Hepatic stellate cell (primary cell): Measurements from ENCODE around the gene SUPT4H1.

Experiments
- DNase-seq: peaks from one replicate; pipeline ENCODE4 v3.0.0; 2011; ENCODE audit warnings: low spot score

The SUPT4H1 gene

DNA sequence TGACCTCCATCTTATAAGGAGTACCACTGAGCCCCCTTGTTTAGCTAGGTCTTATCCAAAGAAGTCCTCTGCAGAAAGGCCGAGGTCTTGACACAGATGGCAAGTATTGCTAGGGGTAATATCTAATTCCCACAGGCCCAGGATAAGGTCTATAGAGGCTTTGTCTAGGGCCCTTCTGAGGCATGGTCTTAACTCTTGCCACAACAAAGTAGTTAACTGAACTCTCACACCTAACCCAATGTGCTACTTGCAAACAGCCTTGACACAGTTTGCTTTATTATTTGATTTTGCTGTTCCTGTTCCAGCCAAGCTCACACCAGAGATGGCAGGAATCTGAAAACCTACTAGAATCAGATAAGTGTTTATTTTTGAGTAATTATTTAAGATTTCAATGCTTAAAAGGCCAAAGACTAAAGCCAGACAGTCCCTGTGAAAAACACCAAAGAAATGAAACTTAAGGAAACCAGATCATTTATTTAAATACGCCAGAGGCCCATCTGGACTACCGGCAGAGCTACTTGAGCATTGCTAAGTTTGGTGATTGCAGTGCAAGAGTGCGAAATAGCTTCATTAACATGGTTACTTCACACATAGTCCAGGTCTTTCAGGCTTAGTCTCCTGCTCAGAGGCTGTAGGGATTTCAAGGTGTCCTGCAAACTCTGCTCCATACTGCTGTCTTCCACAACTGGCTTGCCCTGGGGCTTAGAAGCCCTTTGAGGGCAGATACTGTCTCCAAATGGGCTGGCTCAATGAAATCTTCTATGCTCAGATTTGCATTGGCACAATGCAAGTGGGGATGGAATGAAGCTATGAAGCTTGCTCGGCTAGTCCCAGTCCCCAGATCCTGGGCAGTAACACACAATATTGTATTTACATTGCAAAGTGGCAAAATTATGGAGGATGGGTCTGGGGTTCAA is 28.5 kb upstream of the SUPT4H1 start:
- no peak for DNase-seq

GRCh38 chr17:58379511-58379824 is 27.5 kb upstream of the SUPT4H1 start:
- no peak for DNase-seq

DNA sequence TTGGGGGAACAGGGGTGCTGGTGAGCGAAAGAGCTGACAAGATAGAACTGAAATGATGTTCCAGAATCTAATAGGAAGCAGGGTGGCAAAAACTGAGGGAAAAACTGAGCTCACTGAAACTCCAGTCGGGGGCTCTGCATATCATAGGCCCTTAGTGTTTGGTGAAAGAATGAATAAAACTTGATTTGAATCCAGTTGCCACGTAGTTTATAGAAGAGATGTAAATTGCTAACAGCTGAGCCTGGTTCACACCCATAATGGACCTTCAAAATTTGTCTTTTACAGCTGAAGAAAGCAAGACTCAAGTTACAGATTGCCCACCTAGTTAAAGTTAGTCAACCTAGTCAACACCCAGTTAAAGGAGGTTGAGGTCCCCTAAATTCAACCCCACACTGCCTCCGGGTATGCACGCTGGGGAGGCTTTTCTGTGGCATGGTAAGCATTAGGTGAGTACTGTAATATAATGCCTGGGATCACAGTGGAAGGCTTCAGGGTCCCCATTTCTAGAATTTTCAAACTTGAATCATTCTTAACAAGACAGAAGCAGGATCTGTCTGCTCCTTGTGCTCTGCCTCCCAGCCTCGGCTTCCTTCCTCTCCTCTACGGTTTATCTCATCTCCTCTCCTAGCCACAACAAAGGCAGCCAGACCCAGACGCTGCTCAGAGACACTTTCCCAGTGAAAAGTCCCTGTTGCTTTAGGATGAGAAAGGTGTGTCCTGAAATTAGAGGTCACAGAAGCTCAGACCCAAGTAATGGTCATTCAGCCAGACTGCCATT is 26.9 kb upstream of the SUPT4H1 start:
- no peak for DNase-seq

GRCh38 chr17:58377661-58378060 is 25.7 kb upstream of the SUPT4H1 start:
- no peak for DNase-seq

DNA sequence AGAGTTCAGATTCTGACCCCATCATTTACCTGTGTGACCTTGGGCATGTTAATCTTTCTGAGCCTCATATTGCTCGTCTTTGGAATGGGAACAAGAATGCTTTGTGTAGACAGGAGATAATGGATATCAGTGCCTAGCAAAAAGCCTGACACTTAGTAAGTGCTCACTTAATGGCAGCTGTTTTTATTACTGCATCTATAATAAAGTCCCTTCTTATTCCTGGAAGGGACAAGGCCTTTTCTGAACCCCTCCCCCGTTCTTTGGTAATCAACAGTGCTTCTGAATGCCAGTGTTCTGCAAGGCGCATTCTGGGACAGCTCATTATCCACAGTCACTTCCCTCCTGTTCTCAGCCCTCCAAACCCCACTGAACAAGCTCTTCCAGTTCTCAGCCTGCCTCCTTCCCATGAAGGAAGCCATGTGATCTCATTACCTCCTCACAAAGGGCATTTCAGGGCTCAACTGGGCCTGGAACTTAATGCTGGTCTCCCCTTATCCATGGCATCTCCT is 25.1 kb upstream of the SUPT4H1 start:
- DNase-seq: no peak

DNA sequence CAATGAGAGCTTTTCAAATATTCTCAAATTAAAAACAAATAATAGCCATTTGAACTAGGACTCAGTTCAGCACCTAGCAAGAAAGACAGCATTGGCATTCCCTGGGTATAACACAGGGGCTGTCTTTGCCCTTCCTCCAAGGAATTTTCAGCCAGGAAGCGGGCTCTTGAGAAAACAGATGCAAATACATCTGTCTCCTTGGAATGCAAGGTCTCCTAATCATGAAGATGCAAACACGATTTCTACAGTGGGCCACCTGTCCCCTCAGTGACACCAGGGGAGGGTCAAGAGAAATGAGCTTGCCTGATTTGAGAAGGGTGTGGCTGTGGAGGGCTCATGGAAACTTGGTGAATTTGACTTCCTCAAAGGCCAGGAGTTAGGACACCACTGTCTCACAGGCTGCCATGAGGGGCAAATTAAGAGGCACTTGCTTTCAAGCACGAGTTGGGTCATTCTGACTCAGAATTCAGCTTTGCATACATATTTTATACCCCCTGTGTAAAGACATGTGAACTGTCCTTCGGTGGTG is 24.5 kb upstream of the SUPT4H1 start:
- DNase-seq: no peak

DNA sequence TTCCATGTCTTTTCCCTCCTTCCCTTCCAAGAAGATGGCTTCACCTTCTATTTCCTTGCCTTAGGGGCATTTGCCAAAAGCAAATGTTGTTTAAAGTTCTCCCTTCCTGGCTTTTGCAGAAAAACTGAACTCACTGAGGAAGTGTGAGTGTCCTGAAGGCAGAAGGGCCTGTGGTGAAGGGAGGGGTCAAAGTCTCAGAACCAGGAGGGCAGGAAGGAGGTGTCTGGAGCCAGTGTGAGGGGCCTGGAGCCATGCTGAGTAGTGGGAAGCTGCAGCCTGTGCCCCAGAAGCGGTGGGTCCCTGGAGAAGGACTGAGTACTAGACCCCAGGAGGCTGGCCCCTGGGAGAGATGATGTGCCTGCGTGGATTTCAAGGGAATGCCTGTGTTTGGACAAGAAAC is 23.8 kb upstream of the SUPT4H1 start:
- no peak for DNase-seq

DNA sequence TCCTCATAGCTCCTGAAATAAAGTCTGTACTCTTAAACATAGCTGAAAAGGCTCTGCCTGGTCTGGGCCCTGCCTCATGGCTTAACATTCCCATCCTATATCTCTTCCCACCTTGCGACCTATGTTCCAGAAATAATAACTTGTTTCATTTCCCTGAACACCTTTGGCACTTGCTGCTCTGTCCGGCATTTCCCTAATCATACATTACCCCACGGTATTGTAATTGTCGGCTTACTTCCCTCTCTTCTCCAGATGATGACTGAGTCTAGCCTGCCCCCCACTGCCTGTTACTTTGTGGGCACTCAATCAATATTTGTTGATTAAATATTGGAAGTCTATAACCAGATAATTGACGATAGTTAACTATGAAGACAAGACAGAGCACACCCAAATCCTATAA is 23.3 kb upstream of the SUPT4H1 start:
- DNase-seq: no peak

- no peak for DNase-seq
These were observed 21.9 kb upstream of the SUPT4H1 start for GRCh38 chr17:58373923-58374322.

GRCh38 chr17:58373003-58373402 is 21.0 kb upstream of the SUPT4H1 start:
- no peak for DNase-seq

DNA sequence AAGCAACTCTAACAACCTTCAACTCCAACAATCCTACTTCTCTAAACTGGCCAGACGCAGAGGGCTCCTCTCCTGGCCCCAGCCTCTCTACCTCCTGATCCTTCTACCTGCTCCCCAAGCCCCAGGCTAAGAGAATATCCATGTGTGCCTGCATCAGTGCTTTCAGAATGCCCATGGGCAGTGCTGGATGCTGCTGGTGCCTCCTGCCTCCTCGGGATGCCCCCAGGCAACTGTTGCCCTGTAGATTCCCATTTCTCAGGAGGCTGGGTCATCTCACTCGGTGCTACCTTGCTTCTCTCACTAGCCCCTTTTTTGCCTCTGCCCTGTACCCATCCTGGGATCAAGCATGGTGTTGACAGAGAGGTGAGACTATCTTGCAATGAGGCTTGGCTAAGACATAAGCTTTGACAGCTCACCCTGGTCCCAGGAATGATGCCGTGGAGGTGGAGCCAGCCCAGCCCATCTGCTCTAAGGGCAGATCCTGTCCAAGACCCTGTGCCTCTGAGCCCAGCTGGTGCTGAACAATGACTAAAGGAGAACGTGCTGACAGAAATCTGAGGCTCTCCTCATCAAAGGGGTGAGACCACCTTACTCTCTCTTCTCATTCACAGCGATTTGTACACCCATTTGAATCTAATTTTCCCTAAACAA is 19.4 kb upstream of the SUPT4H1 start:
- DNase-seq: no peak

GRCh38 chr17:58370716-58371115 is 18.7 kb upstream of the SUPT4H1 start:
- no peak for DNase-seq

DNA sequence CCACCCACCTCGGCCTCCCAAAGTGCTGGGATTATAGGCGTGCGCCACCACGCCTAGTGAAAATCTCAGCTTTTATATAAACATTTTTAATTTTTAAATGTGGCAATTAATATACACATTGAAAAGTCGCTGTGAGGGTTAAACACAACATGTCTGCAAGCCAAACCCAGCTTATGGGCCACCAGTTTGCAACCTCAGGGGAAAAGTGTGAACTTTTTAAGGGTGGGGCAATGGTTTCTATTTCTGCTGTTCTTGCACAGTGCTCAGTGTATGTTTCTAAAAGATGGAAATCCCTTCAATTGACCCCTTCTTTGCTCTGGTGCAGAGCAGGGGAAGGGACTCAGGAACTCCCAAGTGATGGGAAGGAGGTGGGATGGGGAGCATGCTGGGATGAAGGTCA is 18.3 kb upstream of the SUPT4H1 start:
- no peak for DNase-seq

- DNase-seq: no peak
These were observed 17.4 kb upstream of the SUPT4H1 start for GRCh38 chr17:58369214-58370031.

DNA sequence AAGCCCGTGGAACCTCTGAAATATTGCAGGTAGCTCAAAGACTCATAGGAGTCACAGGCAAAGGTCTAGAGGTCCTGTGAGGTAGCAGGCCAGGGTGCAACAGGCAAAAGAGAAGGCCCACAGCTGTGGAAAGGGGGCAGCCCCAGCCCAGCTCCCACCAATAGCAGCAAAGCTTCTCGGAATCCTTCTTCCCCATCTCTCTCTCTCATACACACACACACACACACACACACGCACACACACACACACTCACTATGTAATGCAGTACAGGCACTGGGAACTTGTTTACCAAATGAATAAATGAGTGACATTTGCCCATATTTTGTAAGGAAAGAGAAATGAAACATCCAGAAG is 16.8 kb upstream of the SUPT4H1 start:
- no peak for DNase-seq

DNA sequence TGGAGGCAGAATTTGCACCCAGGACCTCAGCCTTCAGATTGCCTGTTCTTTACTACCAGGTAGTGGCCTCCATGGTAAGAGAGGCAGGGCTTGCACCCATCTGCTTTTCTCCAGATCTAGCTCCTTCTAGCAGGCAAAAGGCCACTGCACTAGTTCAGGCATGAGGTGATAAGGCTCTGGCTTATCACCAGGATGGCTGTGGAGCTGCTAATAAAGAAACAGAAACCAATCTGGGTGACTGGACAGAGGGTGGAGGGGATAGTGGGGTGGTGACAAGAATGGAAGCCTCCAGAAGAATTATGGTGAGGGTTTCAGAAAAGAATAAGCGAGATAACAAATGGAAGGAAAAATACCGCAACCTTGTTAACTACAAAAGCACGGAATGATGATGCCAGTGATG is 15.5 kb upstream of the SUPT4H1 start:
- DNase-seq: no peak

- DNase-seq: no peak
These were observed 14.1 kb upstream of the SUPT4H1 start for GRCh38 chr17:58365980-58366595.

GRCh38 chr17:58365185-58365979 is 13.4 kb upstream of the SUPT4H1 start:
- DNase-seq: no peak

GRCh38 chr17:58364270-58364942 is 12.4 kb upstream of the SUPT4H1 start:
- no peak for DNase-seq
